AG08396 (cell line): ENCODE results near the gene ZNF714.
"Not testable (repeated sequence)": the region's sequence is repeated elsewhere in the genome, so short reads cannot be mapped to it uniquely, and the experiment has no call there.

Experiments used
- DNase-seq: peaks from one replicate; pipeline ENCODE4 v3.0.0; 2012; ENCODE audit warnings: low spot score, mixed read lengths

ZNF714 gene

DNA sequence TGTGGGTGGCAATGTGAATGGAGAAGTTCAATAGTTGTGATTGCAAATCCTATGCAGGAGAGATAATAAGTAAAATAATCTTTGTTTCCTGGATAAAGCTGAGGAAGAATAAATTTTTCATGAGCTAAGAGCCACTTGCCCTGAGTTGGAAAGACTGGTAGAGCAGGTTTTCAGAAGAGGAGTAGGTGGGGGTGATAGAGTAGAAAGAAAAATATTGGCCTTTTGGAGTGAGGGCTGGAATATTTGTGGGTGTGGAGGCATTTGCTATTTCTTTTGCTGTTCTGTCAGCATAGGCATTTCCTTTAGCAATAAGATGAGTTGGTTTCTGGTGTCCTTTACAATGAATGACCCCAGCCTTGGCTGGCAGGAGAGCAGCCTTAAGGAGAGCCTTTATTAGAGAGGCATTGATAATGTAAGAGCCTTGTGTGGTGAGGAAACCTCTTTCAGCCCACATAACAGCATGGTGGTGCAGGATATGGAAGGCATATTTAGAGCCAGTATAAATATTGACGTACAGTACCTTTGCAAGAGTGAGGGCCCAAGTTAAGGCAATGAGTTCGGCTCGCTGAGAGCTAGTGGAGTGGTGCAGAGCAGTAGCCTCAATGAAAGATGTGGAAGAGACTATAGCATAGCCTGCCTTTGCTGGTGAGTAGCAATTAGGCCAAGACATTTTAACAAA, 48.2 kb downstream of the ZNF714 start:
- no peak for DNase-seq

DNA sequence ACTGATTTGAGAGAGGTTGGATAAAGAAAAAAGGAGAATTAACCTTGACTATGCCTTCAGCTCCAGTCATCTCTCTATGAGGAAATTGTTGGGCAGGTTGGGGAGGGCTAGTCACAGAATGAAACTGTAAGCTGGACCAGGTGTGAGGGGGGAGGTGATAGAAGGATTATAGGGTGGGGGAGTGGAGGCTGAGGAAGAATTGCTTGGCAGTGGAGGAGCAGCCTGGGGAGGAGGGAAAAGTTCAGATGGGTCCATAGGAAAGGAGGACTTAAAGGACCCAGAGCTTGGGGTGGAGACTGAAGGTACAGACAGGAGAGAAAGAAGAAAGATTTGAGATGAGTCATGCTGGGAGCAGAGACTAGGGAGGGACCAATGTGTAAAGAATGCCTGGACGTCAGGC, 51.6 kb downstream of the ZNF714 start:
- DNase-seq: no peak

DNA sequence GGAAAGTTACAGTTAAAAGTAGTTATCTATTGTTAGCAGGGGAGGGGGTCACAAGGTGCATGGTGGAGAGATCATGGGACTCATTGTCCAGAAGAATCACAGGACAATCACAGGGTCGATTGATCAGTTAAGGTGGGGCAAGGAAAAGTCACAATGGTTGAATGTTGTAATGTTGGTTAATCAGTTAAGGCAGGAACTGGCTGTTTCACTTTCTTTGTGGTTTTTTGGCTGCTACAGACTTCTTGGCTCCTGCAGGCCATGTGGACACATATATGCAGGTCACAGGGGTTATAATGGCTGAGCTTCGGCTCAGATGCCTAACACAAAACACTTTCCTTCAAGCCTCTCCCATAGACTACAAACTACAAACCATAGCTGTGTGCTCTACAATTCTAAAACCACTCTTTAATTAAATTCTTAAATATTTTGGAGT, 52.9 kb downstream of the ZNF714 start:
- DNase-seq: no peak

DNA sequence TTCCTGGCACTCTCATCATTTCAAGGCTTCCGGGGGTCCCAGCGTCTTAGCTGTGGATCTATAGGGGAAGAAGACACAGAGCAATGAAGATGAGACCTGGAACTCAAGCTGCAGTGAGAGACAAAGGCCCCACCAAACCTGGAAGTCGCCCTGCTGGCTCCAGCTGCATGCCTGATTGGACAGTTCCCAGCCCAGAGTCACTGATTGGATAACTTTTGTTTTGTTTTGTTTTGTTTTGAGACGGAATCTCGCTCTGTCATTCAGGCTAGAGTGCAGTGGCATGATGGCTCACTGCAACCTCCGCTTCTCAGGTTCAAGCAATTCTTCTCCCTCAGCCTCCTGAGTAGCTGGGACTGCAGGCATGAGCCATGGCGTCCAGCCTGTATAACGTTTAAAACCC, 53.4 kb downstream of the ZNF714 start:
- DNase-seq: no peak

DNA sequence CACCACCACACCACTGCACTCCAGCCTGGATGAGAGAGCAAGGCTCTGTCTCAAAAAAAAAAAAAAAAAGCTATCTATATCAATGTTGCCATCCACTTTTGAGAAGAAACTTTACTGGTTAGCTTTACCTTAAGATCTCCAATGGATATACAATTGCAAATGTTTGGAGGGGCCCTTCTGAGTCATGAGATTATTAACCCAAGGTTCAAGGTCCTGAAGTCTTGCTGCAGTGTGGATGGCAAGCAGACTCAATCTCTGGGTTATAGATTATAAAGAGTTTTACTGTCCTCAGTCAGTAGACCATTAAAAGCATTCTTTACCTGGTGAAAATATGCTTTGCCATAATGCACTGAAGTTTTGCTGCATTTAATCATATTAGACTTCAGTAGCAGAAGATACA, 56.1 kb downstream of the ZNF714 start:
- no peak for DNase-seq

DNA sequence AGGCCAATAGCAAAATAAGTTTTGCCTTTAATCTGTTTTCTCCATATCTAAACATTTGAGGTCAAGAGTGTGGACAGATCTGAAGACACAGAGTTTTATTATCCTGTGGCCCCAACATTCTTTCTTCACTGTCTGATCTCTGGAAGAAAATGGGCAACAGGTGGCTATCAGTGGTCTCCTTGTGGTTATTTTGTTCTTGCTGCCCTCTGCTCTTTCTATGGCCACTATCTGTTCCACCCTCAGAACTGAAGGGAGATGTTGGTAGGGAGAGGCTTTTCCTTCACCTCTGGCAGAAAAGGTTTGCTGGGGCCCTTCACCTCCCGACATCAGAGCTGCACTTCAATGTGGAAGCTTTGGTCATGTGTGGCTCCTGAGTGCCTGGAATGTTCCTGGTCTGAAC, 59.0 kb downstream of the ZNF714 start:
- not testable (repeated sequence) for DNase-seq

DNA sequence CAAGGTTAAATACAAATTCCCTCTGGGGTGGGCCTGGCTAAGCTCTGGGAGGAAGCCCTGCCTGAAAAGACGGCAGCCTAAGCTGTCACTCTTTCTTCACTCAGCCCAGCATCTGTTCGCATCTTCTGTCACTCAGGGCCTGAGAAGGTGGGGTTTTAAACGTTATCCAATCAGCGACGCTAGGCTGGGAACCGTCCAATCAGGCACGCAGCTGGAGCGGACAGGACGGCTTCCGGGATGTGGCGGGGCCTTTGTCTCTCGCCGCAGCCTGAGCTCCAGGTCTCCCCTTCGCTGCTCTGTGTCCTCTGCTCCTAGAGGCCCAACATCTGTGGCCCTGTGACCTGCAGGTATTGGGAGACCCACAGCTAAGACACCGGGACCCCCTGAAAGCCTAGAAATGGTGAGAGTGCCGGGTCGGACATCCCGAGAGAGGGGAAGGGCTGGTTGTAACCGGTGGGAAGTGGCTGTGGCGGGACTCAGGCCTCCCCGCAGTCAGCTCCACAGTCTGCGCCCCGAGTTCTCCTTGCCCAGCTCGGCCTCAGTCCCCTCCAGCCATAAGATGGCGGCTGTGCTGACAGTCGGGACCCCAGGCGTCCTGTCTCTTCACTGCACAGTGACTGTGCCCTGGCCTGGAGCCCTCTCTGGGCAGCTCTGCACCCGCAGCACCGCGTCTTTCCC, 59.9 kb downstream of the ZNF714 start, which contains the start of gene ZNF431:
Gene ZNF431 (plus strand): TSS at position 254 of the 678 bp plus-strand sequence. CDS start 144 bp downstream, at position 398.
- peak; percentile 87 for DNase-seq

DNA sequence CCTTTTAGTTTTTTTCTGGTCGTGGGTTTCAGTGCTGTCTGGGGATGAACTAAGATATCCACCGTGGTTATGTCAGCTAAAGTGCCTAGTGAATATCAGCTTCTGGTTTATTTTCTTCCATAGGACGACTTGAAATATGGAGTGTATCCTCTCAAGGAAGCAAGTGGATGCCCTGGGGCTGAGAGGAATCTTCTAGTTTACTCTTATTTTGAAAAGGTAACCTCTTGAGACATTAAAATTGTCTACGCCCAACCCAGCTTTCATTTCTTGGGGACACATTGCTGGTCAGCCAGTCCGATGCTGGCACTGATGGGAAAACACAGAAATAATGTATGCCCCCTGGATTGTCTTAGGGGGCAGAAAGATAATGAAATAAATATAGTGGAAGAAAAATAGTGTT, 61.4 kb downstream of the ZNF714 start:
- DNase-seq: no peak

DNA sequence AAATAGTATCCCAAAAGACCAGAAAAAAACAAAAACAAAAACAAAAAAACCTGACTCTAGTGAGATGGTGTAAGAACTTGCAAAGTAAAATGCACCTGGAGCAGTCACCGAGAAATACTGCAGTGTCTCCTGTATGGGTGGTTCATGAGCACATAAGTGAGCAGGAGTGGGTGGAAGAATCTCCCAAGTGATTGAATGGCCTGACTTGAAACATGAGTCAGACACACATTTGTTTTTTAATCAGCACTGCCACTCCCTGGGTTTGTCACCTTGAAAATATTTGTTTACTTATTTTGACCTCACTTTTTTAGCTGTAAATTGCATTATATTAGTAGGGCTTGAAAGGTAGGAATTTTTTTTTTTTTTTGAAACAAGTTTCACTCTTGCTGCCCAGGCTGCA, 61.9 kb downstream of the ZNF714 start:
- no peak for DNase-seq

DNA sequence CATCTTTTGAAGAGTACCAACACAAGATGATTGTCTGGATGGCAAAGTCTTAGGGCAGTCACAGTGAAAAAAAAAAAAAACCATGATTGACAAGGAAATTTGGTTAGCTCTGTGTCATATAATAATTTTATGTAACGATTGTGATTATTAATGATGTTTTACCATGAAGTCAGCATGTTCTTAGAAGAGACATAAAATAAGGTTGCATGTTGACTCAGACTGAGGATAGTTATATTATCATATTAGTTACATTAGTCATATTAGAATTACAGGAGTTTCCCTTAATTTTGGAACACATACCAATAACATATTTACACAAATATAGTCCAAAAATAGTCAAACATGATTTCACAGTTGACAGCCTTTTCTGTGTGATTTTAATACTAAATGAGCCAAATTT, 65.5 kb downstream of the ZNF714 start:
- DNase-seq: no peak

DNA sequence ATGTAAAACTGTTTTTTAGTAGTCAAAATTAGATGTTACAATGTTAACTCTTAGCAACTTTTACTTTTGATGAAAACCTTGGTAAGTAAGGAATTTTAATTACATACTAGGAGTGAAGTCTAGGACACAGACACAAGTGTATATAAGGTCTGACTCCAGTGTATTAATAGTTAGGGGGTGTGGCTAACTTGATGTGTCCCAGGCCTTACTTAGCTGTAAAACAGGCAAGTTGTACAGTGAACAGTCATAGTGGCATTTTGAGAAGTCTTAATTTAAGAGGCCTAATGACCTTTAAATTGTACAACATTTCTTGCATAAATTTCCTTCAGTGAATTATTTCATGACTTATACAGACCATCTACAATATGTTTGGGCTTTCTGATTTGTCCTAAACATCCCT, 66.7 kb downstream of the ZNF714 start:
- no peak for DNase-seq

DNA sequence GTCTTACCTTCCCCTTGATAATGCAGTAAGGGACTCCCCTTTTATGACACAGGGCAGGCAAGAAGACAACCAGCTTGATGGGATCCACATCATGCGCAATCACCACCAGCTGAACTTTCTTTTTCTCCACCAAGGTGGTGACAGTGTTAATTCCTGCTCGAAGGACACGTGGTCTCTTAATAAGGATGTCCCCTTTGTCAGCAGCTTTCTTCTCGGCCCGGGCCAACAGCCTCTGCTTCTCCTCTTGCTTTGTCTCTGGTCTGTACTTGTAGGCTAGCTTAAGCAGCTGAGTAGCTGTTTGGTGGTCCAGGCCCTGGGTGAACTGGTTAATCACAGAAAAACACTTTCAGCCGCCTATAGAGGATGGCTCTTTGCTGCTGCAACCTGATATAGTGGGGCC, 67.9 kb downstream of the ZNF714 start:
- DNase-seq: no peak

DNA sequence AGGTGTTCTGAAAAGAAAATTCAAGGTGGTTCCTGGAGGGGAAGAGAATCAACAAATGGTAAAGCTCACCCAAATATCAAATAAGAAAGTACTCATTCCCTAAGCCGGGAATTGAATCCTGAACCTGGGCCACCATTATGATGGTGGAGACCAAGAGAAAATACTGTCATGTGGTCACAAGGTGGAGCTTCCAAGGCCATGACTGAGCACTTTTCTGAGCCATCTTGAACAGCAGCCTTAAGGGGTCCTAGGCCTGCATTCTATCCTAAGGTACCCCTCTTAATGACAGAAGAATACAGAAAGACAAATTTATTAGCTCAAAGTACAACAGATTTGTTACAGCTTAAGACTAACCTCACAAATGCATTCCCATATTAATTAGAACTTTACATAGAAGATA, 69.5 kb downstream of the ZNF714 start:
- DNase-seq: no peak

DNA sequence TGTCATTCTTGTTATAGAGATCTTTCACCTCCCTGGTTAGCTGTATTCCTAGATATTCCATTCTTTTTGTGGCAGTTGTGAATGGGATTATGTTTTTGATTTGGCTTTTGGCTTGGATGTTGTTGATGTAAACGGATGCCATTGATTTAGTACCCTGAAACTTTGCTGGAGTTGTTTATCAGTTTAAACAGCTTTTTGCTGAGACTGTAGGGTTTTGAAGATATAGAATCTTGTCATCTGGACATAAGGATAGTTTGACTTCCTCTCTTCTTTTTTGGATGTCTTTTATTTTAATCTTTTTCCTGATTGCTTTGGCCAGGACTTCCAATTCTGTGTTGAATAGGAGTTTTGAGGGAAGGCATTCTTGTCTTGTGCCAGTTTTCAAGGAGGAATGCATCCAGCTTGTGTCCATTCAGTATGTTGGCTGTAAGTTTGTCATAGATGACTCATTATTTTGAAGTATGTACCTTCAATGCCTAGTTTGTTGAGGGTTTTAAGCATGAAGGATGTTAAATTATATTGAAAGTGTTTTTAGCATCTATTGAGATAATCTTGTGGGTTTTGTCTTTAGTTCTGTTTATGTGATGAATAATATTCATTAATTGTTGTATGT, 76.6 kb downstream of the ZNF714 start:
- DNase-seq: no peak

DNA sequence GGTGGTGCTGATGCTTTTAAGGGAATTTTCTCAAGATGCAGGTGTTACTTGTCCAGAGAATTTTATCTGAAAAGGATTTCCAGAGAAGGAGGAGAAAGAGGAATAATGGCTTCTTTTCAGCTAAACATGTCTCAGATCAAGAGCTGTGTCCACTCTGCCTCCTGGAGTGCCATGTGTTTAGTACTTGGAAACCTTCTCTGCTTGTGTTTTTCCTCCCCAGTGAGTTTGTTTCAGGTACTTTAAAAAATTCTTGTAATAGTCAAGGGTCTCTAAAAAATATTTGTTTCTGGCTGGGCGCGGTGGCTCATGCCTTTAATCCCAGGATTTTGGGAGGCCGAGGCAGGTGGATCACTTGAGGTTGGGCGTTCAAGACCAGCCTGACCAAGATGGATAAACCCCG, 82.5 kb downstream of the ZNF714 start:
- DNase-seq: no peak

DNA sequence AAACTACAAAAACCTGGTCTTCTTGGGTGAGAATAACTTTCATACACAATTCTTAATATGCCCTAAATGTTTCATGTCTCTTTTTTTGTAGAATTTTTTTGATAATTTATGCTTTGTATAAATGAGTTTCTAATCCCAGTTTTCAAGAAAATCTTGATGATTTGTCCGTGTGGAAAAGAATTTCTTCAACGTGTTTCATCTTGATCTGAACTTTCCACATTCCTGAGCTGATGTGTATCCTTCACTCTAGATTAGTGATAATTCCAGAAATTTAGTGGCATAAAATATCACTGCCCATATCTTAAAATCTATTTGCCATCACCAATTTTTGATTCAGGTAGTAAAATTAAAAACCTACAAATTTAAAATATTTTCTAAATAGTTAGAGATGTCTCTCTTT, 84.4 kb downstream of the ZNF714 start:
- no peak for DNase-seq
